K562 (cell line): Measurements from ENCODE around the gene MAPKAPK3. TPM values are rescaled to one million over a fixed set of nuclear protein-coding genes. Genes with fewer than 3 reads are reported as not detected.

Experiments
- CHCHD3 ChIP-seq: fragments of 250-450 bp; sonication (Bioruptor Pico); IDR thresholded peaks from 2 replicates; pipeline ENCODE4 v2.1.2; 2022; ENCODE audit warnings: mild to moderate bottlenecking
- PRMT5 ChIP-seq: sonication (generic); formaldehyde crosslinking; IDR thresholded peaks from 2 replicates; pipeline ENCODE4 v1.5.0; 2020; ENCODE audit warnings: missing genetic modification reagents
- SNRNP70 ChIP-seq: fragments of 200-400 bp; formaldehyde crosslinking; optimal IDR thresholded peaks from 2 replicates; pipeline ENCODE3; 2017; ENCODE audit warnings: low read depth, low read length
- ZC3H11A ChIP-seq: IDR thresholded peaks from 2 replicates; pipeline ENCODE4 v1.6.1; 2012; ENCODE audit warnings: low read depth, low read length, improper control_type of control experiment
- ZNF134 ChIP-seq: fragments of 250-450 bp; sonication (Bioruptor Pico); conservative IDR thresholded peaks from 2 replicates; pipeline ENCODE4 v1.4.0; 2020
- ZNF75A ChIP-seq: fragments of 450-650 bp; formaldehyde crosslinking; IDR thresholded peaks from 2 replicates; pipeline ENCODE4 v1.4.0; 2020; ENCODE audit warnings: mild to moderate bottlenecking
- ZNF785 ChIP-seq: fragments of 250-450 bp; sonication (Bioruptor Pico); IDR thresholded peaks from 2 replicates; pipeline ENCODE4 v1.4.0; 2020; ENCODE audit warnings: mild to moderate bottlenecking
- polyA plus RNA-seq, 8 experiments: library from polyadenylated mRNA; depleted of rRNA in 4 of 8; stranded (reverse) in 5 of 8; unstranded in 3 of 8; fragments of >200 nt; fragmentation: Nextera tagmentation in 2 of 8; fragmentation: Illumina TruSeq in 1 of 8; extraction: Ambion mirVana in 2 of 8; extraction: Trizol in 1 of 8; gene quantifications; 2 replicates each; pipeline versions ENCODE4 v1.2.1 to v1.2.3, GENCODE V29; 2011 to 2014; ENCODE audit warnings: inconsistent platforms in 1 of 8, missing spikeins in 1 of 8
- total RNA-seq, 7 experiments: library from RNA; depleted of rRNA in 6 of 7; stranded (reverse); fragments of >200 nt in 6 of 7; fragmentation: Illumina TruSeq in 2 of 7; extraction: Trizol in 2 of 7; gene quantifications; 2 replicates each; pipeline versions ENCODE4 v1.2.1 to v1.2.3, GENCODE V29; 2011 to 2021; ENCODE audit warnings: low replicate concordance in 1 of 7
- TF ChIP-seq, protein P1 (sequence below), 2 experiments: fragments of 450-650 bp; IDR thresholded peaks; 2 replicates each; pipeline ENCODE4 v1.6.1; 2016; ENCODE audit warnings: mild to moderate bottlenecking in 2 of 2, borderline replicate concordance in 1 of 2, low read depth in 1 of 2, moderate library complexity in 1 of 2
- TF ChIP-seq, protein P2 (sequence below): fragments of 450-650 bp; IDR thresholded peaks from 2 replicates; pipeline ENCODE4 v1.7.1; 2018; ENCODE audit warnings: mild to moderate bottlenecking, low read depth; ENCODE audit not compliant: partially characterized antibody
- TF ChIP-seq, protein P3 (sequence below): fragments of 250-450 bp; sonication (Bioruptor Pico); IDR thresholded peaks from 2 replicates; pipeline ENCODE4 v1.8.0; 2022; ENCODE audit warnings: inconsistent platforms, mild to moderate bottlenecking, moderate library complexity, borderline replicate concordance
- TF ChIP-seq, protein P4 (sequence below): IDR thresholded peaks from 2 replicates; pipeline ENCODE4 v1.6.1; 2014; ENCODE audit warnings: antibody characterized with exemption

MAPKAPK3 gene
- total and polyA plus RNA-seq, 9 of the 15 experiments (the other 6 are each of a cell fraction or from before 2014, with no cell fraction given): 8.0 to 56.4 (median 41.2) TPM

DNA sequence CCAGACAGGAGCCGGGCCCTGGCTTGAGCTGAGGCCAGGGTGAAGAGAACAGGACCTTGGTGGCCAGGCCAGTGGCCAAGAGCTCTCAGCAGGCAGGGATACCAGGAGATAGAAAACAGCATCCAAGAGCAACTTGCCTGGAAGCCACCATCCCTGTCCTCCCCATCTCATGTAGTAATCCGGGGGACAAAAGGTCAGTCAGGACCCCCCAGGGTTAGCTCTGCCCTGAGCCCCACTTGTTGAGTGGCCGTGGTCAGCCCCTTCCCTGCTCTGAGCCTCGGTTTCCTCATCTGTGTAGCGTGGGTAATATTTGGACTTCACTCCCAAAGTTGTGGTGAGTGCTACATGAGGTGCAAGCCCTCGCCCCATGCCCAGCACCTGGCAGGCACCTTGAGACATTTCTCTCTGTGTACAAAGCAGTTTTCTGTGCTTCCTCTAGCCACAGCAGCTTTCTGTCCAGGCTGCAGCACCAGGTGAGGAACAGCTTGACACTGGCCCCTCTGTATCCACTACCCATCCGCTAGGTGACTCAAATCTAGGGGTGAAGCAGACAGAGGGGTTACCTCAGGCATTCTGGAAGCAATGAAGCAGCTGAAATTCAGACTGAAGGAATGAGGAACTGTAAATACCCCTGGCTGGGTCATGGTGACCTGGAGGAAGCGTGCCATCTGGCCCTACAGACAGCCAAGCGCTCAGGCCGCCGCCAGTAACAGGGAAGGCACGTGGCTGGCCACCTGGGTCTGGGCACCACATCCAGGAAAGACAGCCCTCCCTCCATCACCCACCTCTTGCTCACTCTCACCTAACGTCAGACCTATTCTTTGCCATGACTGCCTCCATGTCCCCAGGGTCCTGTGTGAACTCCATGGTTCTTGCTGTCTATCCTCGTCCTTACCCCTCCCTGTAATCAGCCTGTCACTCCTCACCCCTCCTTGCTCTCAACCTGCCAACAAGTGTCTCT lies 12.0 kb upstream of the MAPKAPK3 start (continued):
- TF ChIP-seq, protein P1, sequence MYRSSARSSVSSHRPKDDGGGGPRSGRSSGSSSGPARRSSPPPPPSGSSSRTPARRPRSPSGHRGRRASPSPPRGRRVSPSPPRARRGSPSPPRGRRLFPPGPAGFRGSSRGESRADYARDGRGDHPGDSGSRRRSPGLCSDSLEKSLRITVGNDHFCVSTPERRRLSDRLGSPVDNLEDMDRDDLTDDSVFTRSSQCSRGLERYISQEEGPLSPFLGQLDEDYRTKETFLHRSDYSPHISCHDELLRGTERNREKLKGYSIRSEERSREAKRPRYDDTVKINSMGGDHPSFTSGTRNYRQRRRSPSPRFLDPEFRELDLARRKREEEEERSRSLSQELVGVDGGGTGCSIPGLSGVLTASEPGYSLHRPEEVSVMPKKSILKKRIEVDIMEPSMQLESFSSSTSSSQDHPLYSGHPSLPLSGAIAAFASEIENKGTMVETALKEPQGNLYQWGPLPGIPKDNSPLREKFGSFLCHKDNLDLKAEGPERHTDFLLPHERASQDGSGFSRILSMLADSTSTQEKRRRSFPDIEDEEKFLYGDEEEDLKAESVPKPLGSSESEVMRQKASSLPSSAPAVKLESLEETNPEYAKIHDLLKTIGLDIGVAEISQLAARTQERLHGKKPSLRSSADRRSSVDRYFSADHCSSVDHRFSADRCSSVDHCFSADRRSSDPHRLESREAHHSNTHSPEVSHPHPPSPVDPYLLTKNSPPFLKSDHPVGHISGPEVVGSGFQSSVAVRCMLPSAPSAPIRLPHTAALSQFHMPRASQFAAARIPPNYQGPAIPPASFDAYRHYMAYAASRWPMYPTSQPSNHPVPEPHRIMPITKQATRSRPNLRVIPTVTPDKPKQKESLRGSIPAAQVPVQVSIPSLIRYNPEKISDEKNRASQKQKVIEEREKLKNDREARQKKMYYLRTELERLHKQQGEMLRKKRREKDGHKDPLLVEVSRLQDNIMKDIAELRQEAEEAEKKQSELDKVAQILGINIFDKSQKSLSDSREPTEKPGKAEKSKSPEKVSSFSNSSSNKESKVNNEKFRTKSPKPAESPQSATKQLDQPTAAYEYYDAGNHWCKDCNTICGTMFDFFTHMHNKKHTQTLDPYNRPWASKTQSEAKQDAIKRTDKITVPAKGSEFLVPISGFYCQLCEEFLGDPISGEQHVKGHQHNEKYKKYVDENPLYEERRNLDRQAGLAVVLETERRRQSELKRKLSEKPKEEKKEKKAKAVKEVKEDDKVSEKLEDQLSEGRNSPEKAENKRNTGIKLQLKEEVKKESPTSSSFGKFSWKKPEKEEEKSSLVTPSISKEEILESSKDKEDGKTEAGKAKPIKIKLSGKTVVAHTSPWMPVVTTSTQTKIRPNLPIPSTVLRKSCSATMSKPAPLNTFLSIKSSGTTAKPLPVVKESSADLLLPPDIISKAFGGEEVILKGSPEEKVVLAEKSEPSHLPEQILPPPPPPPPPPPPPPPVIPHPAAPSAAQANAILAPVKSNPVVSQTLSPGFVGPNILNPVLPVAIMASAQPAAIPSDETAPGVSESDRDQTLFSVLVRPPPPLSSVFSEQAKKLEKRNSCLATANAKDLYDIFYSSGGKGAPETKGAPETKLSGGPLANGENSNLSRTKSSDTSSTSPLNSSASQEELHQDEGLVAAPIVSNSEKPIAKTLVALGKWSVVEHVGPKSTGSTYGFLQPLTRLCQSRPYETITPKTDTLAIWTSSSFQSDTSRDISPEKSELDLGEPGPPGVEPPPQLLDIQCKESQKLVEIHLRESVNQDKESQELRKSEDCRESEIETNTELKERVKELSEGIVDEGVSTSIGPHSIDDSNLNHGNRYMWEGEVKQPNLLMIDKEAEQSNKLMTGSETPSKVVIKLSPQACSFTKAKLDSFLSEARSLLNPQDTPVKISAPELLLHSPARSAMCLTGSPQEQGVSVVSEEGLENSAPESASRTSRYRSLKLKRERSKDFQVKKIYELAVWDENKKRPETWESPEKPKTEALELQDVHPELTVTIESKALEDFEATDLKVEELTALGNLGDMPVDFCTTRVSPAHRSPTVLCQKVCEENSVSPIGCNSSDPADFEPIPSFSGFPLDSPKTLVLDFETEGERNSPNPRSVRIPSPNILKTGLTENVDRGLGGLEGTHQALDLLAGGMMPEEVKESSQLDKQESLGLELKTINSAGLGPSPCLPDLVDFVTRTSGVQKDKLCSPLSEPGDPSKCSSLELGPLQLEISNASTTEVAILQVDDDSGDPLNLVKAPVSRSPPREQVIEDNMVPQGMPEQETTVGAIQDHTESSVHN (IDR thresholded peaks at IDR 0.05; ENCODE audit: borderline replicate concordance in 1 of 2, low read depth in 1 of 2): no peak
- TF ChIP-seq, protein P2, sequence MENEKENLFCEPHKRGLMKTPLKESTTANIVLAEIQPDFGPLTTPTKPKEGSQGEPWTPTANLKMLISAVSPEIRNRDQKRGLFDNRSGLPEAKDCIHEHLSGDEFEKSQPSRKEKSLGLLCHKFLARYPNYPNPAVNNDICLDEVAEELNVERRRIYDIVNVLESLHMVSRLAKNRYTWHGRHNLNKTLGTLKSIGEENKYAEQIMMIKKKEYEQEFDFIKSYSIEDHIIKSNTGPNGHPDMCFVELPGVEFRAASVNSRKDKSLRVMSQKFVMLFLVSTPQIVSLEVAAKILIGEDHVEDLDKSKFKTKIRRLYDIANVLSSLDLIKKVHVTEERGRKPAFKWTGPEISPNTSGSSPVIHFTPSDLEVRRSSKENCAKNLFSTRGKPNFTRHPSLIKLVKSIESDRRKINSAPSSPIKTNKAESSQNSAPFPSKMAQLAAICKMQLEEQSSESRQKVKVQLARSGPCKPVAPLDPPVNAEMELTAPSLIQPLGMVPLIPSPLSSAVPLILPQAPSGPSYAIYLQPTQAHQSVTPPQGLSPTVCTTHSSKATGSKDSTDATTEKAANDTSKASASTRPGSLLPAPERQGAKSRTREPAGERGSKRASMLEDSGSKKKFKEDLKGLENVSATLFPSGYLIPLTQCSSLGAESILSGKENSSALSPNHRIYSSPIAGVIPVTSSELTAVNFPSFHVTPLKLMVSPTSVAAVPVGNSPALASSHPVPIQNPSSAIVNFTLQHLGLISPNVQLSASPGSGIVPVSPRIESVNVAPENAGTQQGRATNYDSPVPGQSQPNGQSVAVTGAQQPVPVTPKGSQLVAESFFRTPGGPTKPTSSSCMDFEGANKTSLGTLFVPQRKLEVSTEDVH: peak; percentile 11
- no peak for TF ChIP-seq PRMT5
- TF ChIP-seq CHCHD3: no peak
- TF ChIP-seq ZC3H11A: no peak
- TF ChIP-seq, protein P3, sequence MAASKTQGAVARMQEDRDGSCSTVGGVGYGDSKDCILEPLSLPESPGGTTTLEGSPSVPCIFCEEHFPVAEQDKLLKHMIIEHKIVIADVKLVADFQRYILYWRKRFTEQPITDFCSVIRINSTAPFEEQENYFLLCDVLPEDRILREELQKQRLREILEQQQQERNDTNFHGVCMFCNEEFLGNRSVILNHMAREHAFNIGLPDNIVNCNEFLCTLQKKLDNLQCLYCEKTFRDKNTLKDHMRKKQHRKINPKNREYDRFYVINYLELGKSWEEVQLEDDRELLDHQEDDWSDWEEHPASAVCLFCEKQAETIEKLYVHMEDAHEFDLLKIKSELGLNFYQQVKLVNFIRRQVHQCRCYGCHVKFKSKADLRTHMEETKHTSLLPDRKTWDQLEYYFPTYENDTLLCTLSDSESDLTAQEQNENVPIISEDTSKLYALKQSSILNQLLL (CRISPR knock-in tag): no peak
- no peak for TF ChIP-seq ZNF134 (CRISPR knock-in tag)
- TF ChIP-seq ZNF75A (CRISPR knock-in tag): no peak
- TF ChIP-seq, protein P4, sequence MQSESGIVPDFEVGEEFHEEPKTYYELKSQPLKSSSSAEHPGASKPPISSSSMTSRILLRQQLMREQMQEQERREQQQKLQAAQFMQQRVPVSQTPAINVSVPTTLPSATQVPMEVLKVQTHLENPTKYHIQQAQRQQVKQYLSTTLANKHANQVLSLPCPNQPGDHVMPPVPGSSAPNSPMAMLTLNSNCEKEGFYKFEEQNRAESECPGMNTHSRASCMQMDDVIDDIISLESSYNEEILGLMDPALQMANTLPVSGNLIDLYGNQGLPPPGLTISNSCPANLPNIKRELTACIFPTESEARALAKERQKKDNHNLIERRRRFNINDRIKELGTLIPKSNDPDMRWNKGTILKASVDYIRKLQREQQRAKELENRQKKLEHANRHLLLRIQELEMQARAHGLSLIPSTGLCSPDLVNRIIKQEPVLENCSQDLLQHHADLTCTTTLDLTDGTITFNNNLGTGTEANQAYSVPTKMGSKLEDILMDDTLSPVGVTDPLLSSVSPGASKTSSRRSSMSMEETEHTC: no peak
- no peak for TF ChIP-seq ZNF785 (CRISPR knock-in tag)
- no peak for TF ChIP-seq SNRNP70
